HCT116 (cell line): ENCODE results near the gene BRPF3. TPM values are rescaled to one million over a fixed set of nuclear protein-coding genes. Genes with fewer than 3 reads are reported as not detected.

ENCODE experiments used
- ATAC-seq: fragments of 200-7000 bp; cut with Tn5 transposase; 2 replicates; pipeline ENCODE4 v1.9.1; 2020; ENCODE audit warnings: mild to moderate bottlenecking, moderate library complexity
- BruUV-seq: library from RNA; stranded (reverse); fragments of 400-500 nt; replicated peaks from 2 replicates; lab custom pipeline; 2021; lab: Mats Ljungman, UMichigan
- CTCF ChIA-PET: fragments of 300-600 bp; sonication (Branson Sonifier 250); formaldehyde crosslinking; loops from one replicate; lab custom pipeline; 2021; ENCODE audit warnings: antibody characterized with exemption; lab: Charles Lee
- POLR2A ChIA-PET: fragments of 300-600, 350-600 bp; sonication (Branson Sonifier 250); formaldehyde crosslinking; loops from one replicate; lab custom pipeline; 2021; ENCODE audit warnings: antibody characterized with exemption; lab: Charles Lee
- RAD21 ChIA-PET, 2 experiments: fragments of 300-600 bp; sonication (Branson Sonifier 250); formaldehyde crosslinking; loops; one replicate each; lab custom pipeline; 2023; ENCODE audit warnings: low total read pairs in 2 of 2; ENCODE audit not compliant: uncharacterized antibody in 2 of 2, unreplicated experiment in 2 of 2, low non-redundant PET in 1 of 2; lab: Charles Lee
- DNase-seq: peaks from one replicate; pipeline ENCODE4 v3.0.0-alpha.2; 2010; ENCODE audit warnings: low read depth, low spot score
- H2AFZ ChIP-seq: fragments of 200-600 bp; shearing (Covaris generic), sonication (generic); 2 replicates; pipeline ENCODE4 v1.6.1; 2017; ENCODE audit warnings: low read depth, mixed run types, mixed read lengths, antibody characterized with exemption, low read length; ENCODE audit not compliant: poor library complexity, severe bottlenecking
- H3K27ac ChIP-seq: 2 replicates; pipeline ENCODE4 v1.5.1; 2012; ENCODE audit warnings: low read depth, low read length
- H3K27me3 ChIP-seq: fragments of 200-600 bp; sonication (generic); 2 replicates; pipeline ENCODE4 v1.6.1; 2016; ENCODE audit warnings: mixed run types, low read length, mixed read lengths; ENCODE audit not compliant: insufficient read depth
- H3K36me3 ChIP-seq, 2 experiments: fragments of 200-500 bp in 1 of 2; fragments of 200-600 bp in 1 of 2; sonication (Bioruptor generic) in 1 of 2; sonication (generic) in 1 of 2; 2 replicates each; pipeline versions ENCODE4 v1.5.1 to v1.6.1; 2014 to 2016; ENCODE audit warnings: low read length in 2 of 2, inconsistent platforms in 1 of 2, mixed read lengths in 1 of 2, mixed run types in 1 of 2; ENCODE audit not compliant: insufficient read depth in 2 of 2, control insufficient read depth in 1 of 2
- H3K4me1 ChIP-seq, 2 experiments: fragments of 200-600 bp in 1 of 2; sonication (generic) in 1 of 2; 2 replicates each; pipeline versions ENCODE4 v1.5.1 to v1.6.1; 2012 to 2017; ENCODE audit warnings: low read length in 2 of 2, inconsistent platforms in 1 of 2, mild to moderate bottlenecking in 1 of 2, mixed read lengths in 1 of 2, mixed run types in 1 of 2, moderate library complexity in 1 of 2; ENCODE audit not compliant: insufficient read depth in 2 of 2, control insufficient read depth in 1 of 2
- H3K4me2 ChIP-seq: fragments of 200-600 bp; sonication (generic); 2 replicates; pipeline ENCODE4 v1.6.1; 2017; ENCODE audit warnings: mixed run types, low read length, mixed read lengths
- H3K4me3 ChIP-seq, 2 experiments: fragments of 200-600 bp in 1 of 2; sonication (generic) in 1 of 2; replicated peaks in 1 of 2; 2 replicates each; pipeline ENCODE4 v1.5.1; 2011 to 2016; ENCODE audit warnings: low read length in 2 of 2, control low read depth in 1 of 2, low read depth in 1 of 2, mild to moderate bottlenecking in 1 of 2, mixed read lengths in 1 of 2, mixed run types in 1 of 2
- H3K79me2 ChIP-seq: fragments of 200-600 bp; sonication (generic); 2 replicates; pipeline ENCODE4 v1.6.1; 2017; ENCODE audit warnings: mild to moderate bottlenecking, mixed run types, low read length, moderate library complexity, mixed read lengths; ENCODE audit not compliant: insufficient read depth
- H3K9ac ChIP-seq: fragments of 200-600 bp; sonication (generic); 2 replicates; pipeline ENCODE4 v1.6.1; 2016; ENCODE audit warnings: low read length, mixed read lengths
- H3K9me2 ChIP-seq: fragments of 200-600 bp; sonication (generic), shearing (Covaris generic); 2 replicates; pipeline ENCODE4 v1.6.1; 2017; ENCODE audit warnings: mixed run types, mild to moderate bottlenecking, moderate library complexity; ENCODE audit not compliant: insufficient read depth
- H3K9me3 ChIP-seq, 2 experiments: fragments of 200-500 bp in 1 of 2; fragments of 200-600 bp in 1 of 2; sonication (Bioruptor generic) in 1 of 2; sonication (generic) in 1 of 2; 2 replicates each; pipeline ENCODE4 v1.6.1; 2014 to 2017; ENCODE audit warnings: low read length in 2 of 2, mixed read lengths in 2 of 2, inconsistent platforms in 1 of 2, low read depth in 1 of 2, mild to moderate bottlenecking in 1 of 2, mixed run types in 1 of 2, moderate library complexity in 1 of 2; ENCODE audit not compliant: control insufficient read depth in 1 of 2, insufficient read depth in 1 of 2
- H4K20me1 ChIP-seq: fragments of 200-600 bp; sonication (generic), shearing (Covaris generic); 2 replicates; pipeline ENCODE4 v1.6.1; 2017; ENCODE audit warnings: mixed run types, mild to moderate bottlenecking, moderate library complexity; ENCODE audit not compliant: insufficient read depth
- CBX3 ChIP-seq: IDR thresholded peaks from 2 replicates; pipeline ENCODE4 v1.6.1; 2012; ENCODE audit warnings: low read depth
- CEBPB ChIP-seq: IDR thresholded peaks from 2 replicates; pipeline ENCODE4 v1.6.1; 2012; ENCODE audit warnings: low read depth
- CTCF ChIP-seq, 3 experiments: fragments of 200-600 bp in 1 of 3; sonication (generic) in 1 of 3; IDR thresholded peaks in 2 of 3; conservative IDR thresholded peaks in 1 of 3; 2 replicates each; pipeline ENCODE4 v1.5.1; 2012 to 2017; ENCODE audit warnings: low read depth in 2 of 3, low read length in 2 of 3, antibody characterized with exemption in 1 of 3, borderline replicate concordance in 1 of 3, control low read depth in 1 of 3, mild to moderate bottlenecking in 1 of 3, mixed read lengths in 1 of 3, mixed run types in 1 of 3, moderate library complexity in 1 of 3; ENCODE audit not compliant: insufficient read depth in 1 of 3
- EGR1 ChIP-seq: IDR thresholded peaks from 2 replicates; pipeline ENCODE4 v1.6.1; 2012; ENCODE audit warnings: low read depth
- ELF1 ChIP-seq: IDR thresholded peaks from 2 replicates; pipeline ENCODE4 v1.6.1; 2012; ENCODE audit warnings: low read depth, borderline replicate concordance
- FOSL1 ChIP-seq: IDR thresholded peaks from 2 replicates; pipeline ENCODE4 v1.6.1; 2012; ENCODE audit warnings: low read depth
- JUND ChIP-seq: IDR thresholded peaks from 2 replicates; pipeline ENCODE4 v1.6.1; 2012
- MAX ChIP-seq: IDR thresholded peaks from 2 replicates; pipeline ENCODE4 v1.6.1; 2012
- POLR2A ChIP-seq: IDR thresholded peaks from 2 replicates; pipeline ENCODE4 v1.7.0; 2011; ENCODE audit warnings: borderline replicate concordance; ENCODE audit not compliant: insufficient read depth, insufficient read length; ENCODE audit errors: extremely low read depth
- POLR2AphosphoS5 ChIP-seq: IDR thresholded peaks from 2 replicates; pipeline ENCODE4 v1.6.1; 2011; ENCODE audit warnings: mild to moderate bottlenecking, low read depth, low read length, moderate library complexity
- RAD21 ChIP-seq: IDR thresholded peaks from 2 replicates; pipeline ENCODE4 v1.6.1; 2012; ENCODE audit warnings: low read depth, mild to moderate bottlenecking
- REST ChIP-seq: IDR thresholded peaks from 2 replicates; pipeline ENCODE4 v1.6.1; 2012; ENCODE audit warnings: low read depth
- SIN3A ChIP-seq: IDR thresholded peaks from 2 replicates; pipeline ENCODE4 v1.6.1; 2012; ENCODE audit warnings: low read depth
- SP1 ChIP-seq: IDR thresholded peaks from 2 replicates; pipeline ENCODE4 v1.6.1; 2012; ENCODE audit warnings: low read depth
- SRF ChIP-seq: IDR thresholded peaks from 2 replicates; pipeline ENCODE4 v1.6.1; 2012; ENCODE audit warnings: low read depth
- TCF7L2 ChIP-seq: IDR thresholded peaks from 2 replicates; pipeline ENCODE4 v1.7.0; 2011; ENCODE audit warnings: borderline replicate concordance, inconsistent platforms; ENCODE audit not compliant: insufficient read depth, insufficient read length; ENCODE audit errors: extremely low read depth
- YY1 ChIP-seq: IDR thresholded peaks from 2 replicates; pipeline ENCODE4 v1.6.1; 2011; ENCODE audit warnings: low read length, low read depth, moderate library complexity, mild to moderate bottlenecking; ENCODE audit not compliant: insufficient replicate concordance; ENCODE audit errors: extremely low read depth
- ZBTB33 ChIP-seq: IDR thresholded peaks from 2 replicates; pipeline ENCODE4 v1.6.1; 2011; ENCODE audit warnings: mild to moderate bottlenecking, low read length, moderate library complexity; ENCODE audit not compliant: insufficient replicate concordance; ENCODE audit errors: extremely low read depth
- ZFX ChIP-seq: fragments of 450-650 bp; IDR thresholded peaks from 2 replicates; pipeline ENCODE4 v1.6.1; 2017
- ZNF274 ChIP-seq: fragments of 200-500 bp; sonication (Bioruptor generic); IDR thresholded peaks from 2 replicates; pipeline ENCODE4 v1.6.1; 2014; ENCODE audit warnings: mild to moderate bottlenecking, low read depth, low read length, inconsistent platforms
- intact Hi-C: fragments of 100-400 bp; cut with micrococcal nuclease; formaldehyde crosslinking; loops from 2 replicates; pipeline ENCODE4 v1.10.0; 2022
- total RNA-seq: library from RNA; stranded (reverse); gene quantifications from one replicate; pipeline ENCODE4 v1.2.1, GENCODE V29; 2021; ENCODE audit not compliant: unreplicated experiment

BRPF3 gene
- total RNA-seq, 1 experiment from 2014 or later = 20.3 TPM

- Histone ChIP-seq H3K9me2 (no peaks in the 10 kb centered on the region), H3K79me2 (no peaks in the 10 kb centered on the region), H4K20me1 (no peaks in the 10 kb centered on the region), H3K36me3 (no peaks in the 10 kb centered on the region), H3K9me3 (no peaks in the 10 kb centered on the region), H2AFZ (no peak overlapping the region), H3K27me3 (no peaks in the 10 kb centered on the region), H3K4me1 (no peaks in the 10 kb centered on the region), H3K27ac (no peak overlapping the region), H3K9ac (no peak overlapping the region), H3K4me3 (no peak overlapping the region), H3K4me2 (no peak overlapping the region)
- TF ChIP-seq ZBTB33 (no peak), ZFX (no peak), RAD21 (no peak), ELF1 (no peak), CTCF (IDR thresholded peaks at IDR 0.05 in 2 of 3, conservative IDR thresholded peaks at IDR 0.05 in 1 of 3; ENCODE audit: borderline replicate concordance in 1 of 3, insufficient read depth in 1 of 3, low read depth in 2 of 3, low read length in 2 of 3) (no peak), SIN3A (no peak), YY1 (no peak), POLR2AphosphoS5 (no peak), REST (no peak), TCF7L2 (no peak), CEBPB (no peak), EGR1 (no peak), ZNF274 (no peak), FOSL1 (no peak), MAX (no peak), SRF (no peak), SP1 (no peak), JUND (no peak), CBX3 (no peak), POLR2A (no peak)
- DNase-seq (no peak), ATAC-seq (no peak)
- ChIA-PET POLR2A (no interaction called here), CTCF (no interaction called here), RAD21 (no interaction called here)
- no TSS peak for BruUV-seq
- intact Hi-C loops = no loop called here
Observed at GRCh38 chr6:36147294-36147693, 49.2 kb upstream of the BRPF3 start.
